ENCODE data around the gene SMIM3. TPM values are rescaled to one million over a fixed set of nuclear protein-coding genes. Genes with fewer than 3 reads are reported as not detected.

SMIM3 gene
- total and polyA plus RNA-seq, 2 of the 4 experiments (the other 2 are of a cell fraction) = 37.5 to 53.4 TPM

DNA sequence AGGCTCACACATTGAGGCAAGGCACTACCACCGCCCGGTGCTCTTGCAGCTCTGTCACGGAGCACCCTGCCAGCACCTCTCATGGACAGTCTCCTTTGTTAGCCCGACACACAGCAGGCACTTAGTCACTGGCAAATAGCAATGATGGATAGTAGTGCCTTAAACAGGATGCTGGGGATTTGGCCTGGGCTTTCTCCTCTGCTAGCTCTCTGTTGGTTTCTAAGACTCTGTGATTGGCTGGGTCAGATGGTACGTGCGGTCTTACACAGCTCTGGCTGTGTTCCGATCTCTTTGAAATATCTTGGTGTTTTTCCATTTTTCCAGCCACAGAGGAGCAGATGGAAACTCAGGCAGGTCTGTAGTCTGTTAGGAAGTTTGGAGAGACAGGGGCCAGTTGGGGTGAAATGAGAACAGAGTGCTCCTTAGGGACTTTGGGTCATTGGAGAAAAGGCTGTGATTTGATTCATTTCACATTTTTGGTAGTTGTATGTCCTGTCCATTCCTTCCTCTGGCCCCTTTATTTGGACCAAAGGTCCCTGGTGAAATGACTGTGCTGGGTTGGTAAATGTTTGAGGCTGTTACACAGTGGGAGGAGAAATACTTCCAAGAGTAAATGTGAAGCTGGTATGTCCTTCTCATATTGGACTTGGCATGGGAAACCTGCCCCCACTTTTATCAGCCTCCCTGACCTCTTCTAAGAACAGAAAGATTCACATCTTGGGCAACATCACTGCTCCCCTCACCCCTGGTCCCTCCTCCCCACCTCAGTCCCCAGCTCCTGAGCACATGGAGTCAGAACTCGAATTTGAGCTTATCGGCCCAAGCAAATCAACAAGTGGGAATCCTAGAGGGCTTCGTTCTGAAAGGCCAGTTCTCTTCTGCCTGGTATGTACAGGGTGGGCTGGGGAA lies 3.4 kb downstream of the SMIM3 start:
- peak overlapping the region; percentile 80 for H3K56ac ChIP-seq (ENCODE audit: extremely low read depth, insufficient read depth, low read length)
- dilution Hi-C loops (cut with HindIII; ENCODE audit: low sequenced_read_pairs, unreplicated experiment) (no loop called here), intact Hi-C loops (cut with micrococcal nuclease) (loop anchor here (2.0 to 5.0 kb wide), 2 partner anchors 23 to 220 kb away; partner anchors contain the start of gene DCTN4), in situ Hi-C loops (cut with MboI; ENCODE audit: low sequenced_read_pairs) (no loop called here)
- H3K79me1 ChIP-seq (ENCODE audit: low read depth in 1 of 2, low read length in 2 of 2) = peaks cover 10 to 78% of the 10 kb centered on the region in 2 experiments; a peak in 3 of 4 replicates
- peak overlapping the region; percentile 96 for H2AK5ac ChIP-seq (ENCODE audit: low read depth, low read length)
- H3K9ac ChIP-seq (ENCODE audit: low read depth, low read length) = peak overlapping the region; percentile 63
- TF ChIP-seq RAD21 (IDR thresholded peaks at IDR 0.05; ENCODE audit: low read length) = no peak
- peak; percentile 13; the same call in 1 of the 2 replicates for TF ChIP-seq BHLHE40 (IDR thresholded peaks at IDR 0.05; ENCODE audit: low read depth, low read length)
- TF ChIP-seq, protein P1, sequence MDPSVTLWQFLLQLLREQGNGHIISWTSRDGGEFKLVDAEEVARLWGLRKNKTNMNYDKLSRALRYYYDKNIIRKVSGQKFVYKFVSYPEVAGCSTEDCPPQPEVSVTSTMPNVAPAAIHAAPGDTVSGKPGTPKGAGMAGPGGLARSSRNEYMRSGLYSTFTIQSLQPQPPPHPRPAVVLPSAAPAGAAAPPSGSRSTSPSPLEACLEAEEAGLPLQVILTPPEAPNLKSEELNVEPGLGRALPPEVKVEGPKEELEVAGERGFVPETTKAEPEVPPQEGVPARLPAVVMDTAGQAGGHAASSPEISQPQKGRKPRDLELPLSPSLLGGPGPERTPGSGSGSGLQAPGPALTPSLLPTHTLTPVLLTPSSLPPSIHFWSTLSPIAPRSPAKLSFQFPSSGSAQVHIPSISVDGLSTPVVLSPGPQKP (IDR thresholded peaks at IDR 0.05; ENCODE audit: borderline replicate concordance, low read depth, low read length) = no peak
- TF ChIP-seq FOS (IDR thresholded peaks at IDR 0.05; ENCODE audit: low read depth, low read length) = no peak
- peak; percentile 79 for TF ChIP-seq POLR2A (IDR thresholded peaks at IDR 0.05; ENCODE audit: low read depth, low read length)
- ChIA-PET POLR2A (ENCODE audit: unreplicated experiment) (interaction anchor here (0.6 to 2.6 kb wide), 2 partner anchors 8 to 24 kb away, joined by 3 to 9 read pairs; partner anchors contain the start of gene DCTN4), CTCF (interaction anchor here (0.8 to 1.6 kb wide), 2 partner anchors 11 to 19 kb away, joined by 3 to 5 read pairs; no protein-coding TSS in a partner anchor)
- DNase-seq = peak; percentile 96
- peak overlapping the region; percentile 84 for H3K18ac ChIP-seq (ENCODE audit: low read depth, low read length)
- H3K4me1 ChIP-seq (ENCODE audit: control insufficient read depth, insufficient read depth, low read length) = peaks cover 30% of the 10 kb centered on the region
- H2BK20ac ChIP-seq (ENCODE audit: low read depth, low read length) = peak overlapping the region; percentile 96
- H3K4me3 ChIP-seq (ENCODE audit: insufficient read depth, low read depth, low read length) = peak overlapping the region; percentile 1; the same call in 1 of the 2 replicates
- H2BK15ac ChIP-seq (ENCODE audit: low read depth, low read length) = peak overlapping the region; percentile 75
- peak overlapping the region; percentile 93 for H2AK9ac ChIP-seq (replicated peaks; ENCODE audit: low read depth, low read length, poor library complexity)
- peak overlapping the region; percentile 98 for H2BK5ac ChIP-seq (ENCODE audit: low read depth, low read length, poor library complexity, severe bottlenecking)
- peak overlapping the region; percentile 88 for H2BK120ac ChIP-seq (ENCODE audit: low read depth, low read length)
- H3K4me2 ChIP-seq (ENCODE audit: low read depth, low read length) = peak overlapping the region; percentile 98
- H4K20me1 ChIP-seq (ENCODE audit: insufficient read depth, low read length) = no peaks in the 10 kb centered on the region; the same call in 1 of the 2 replicates
- no peaks in the 10 kb centered on the region for H3K9me3 ChIP-seq (ENCODE audit: control insufficient read depth, insufficient read depth, low read length)
- peak overlapping the region; percentile 84 for H4K91ac ChIP-seq (ENCODE audit: insufficient read depth, low read depth, low read length)
- H3K23ac ChIP-seq (ENCODE audit: low read depth, low read length) = peak overlapping the region; percentile 99
- peak overlapping the region; percentile 9 for H2AFZ ChIP-seq (replicated peaks; ENCODE audit: low read length, poor library complexity)
- H3K36me3 ChIP-seq (ENCODE audit: control insufficient read depth, insufficient read depth, low read length) = no peaks in the 10 kb centered on the region
- peaks cover 32% of the 10 kb centered on the region for H3K9me1 ChIP-seq (ENCODE audit: insufficient read depth, low read length)
- peak overlapping the region; percentile 59 for H4K5ac ChIP-seq (ENCODE audit: low read depth, low read length)
- H3K4ac ChIP-seq (ENCODE audit: low read depth, low read length) = peak overlapping the region; percentile 96
- peak overlapping the region; percentile 93 for H3K14ac ChIP-seq (replicated peaks; ENCODE audit: low read depth, low read length)
- H3K27me3 ChIP-seq (ENCODE audit: control insufficient read depth, insufficient read depth, low read length) = no peaks in the 10 kb centered on the region
- H3K27ac ChIP-seq (ENCODE audit: insufficient read depth, low read length) = peak overlapping the region; percentile 88
- peak overlapping the region; percentile 45 to 79 for H4K8ac ChIP-seq (ENCODE audit: low read depth in 2 of 2, low read length in 2 of 2)
- WGBS, 2 experiments (ENCODE audit: extremely low coverage in 2 of 2, insufficient read length in 1 of 2) = no CpG with 5 or more reads among the region's 10 CpGs
- ATAC-seq (ENCODE audit: low read depth) = peak; percentile 42
- BruUV-seq (replicated peaks) = no TSS peak

Data from IMR-90 (cell line).